Kidney (tissue), 14 donors: ENCODE results near the gene ECEL1. TPM values are rescaled to one million over a fixed set of nuclear protein-coding genes. Genes with fewer than 3 reads are reported as not detected.
"Not testable (repeated sequence)": the region's sequence is repeated elsewhere in the genome, so short reads cannot be mapped to it uniquely, and the experiment has no call there.

Source experiments
- DNase-seq, 5 donors: peaks; one replicate each; pipeline ENCODE4 v3.0.0-alpha.2; 2013 to 2020
- FAIRE-seq: peaks from 2 replicates; lab custom pipeline; 2012; peaks lifted over from hg19 to GRCh38; lab: Jason Lieb, UNC
- H3K27ac ChIP-seq, 2 donors: one replicate each; pipeline ENCODE4 v1.7.0; 2013; ENCODE audit warnings: low read depth in 2 of 2, low read length in 2 of 2, inconsistent platforms in 1 of 2
- H3K27me3 ChIP-seq: one replicate; pipeline ENCODE4 v1.7.1; 2013; ENCODE audit warnings: low read length, inconsistent platforms; ENCODE audit not compliant: control insufficient read depth, insufficient read depth
- H3K36me3 ChIP-seq, 3 donors: one replicate each; pipeline versions ENCODE4 v1.7.0 to v1.7.1; 2013; ENCODE audit warnings: low read length in 3 of 3, control low read depth in 1 of 3, inconsistent platforms in 1 of 3; ENCODE audit not compliant: insufficient read depth in 3 of 3, control insufficient read depth in 2 of 3
- H3K4me1 ChIP-seq, 3 donors: one replicate each; pipeline versions ENCODE4 v1.7.0 to v1.7.1; 2013; ENCODE audit warnings: low read length in 3 of 3, inconsistent platforms in 1 of 3, low read depth in 1 of 3; ENCODE audit not compliant: control insufficient read depth in 2 of 3, insufficient read depth in 2 of 3
- H3K4me3 ChIP-seq, 3 donors: one replicate each; pipeline versions ENCODE4 v1.7.0 to v1.8.1; 2013; ENCODE audit warnings: low read length in 3 of 3, control low read depth in 1 of 3, inconsistent platforms in 1 of 3
- H3K9ac ChIP-seq, 3 donors: one replicate each; pipeline versions ENCODE4 v1.7.0 to v1.7.1; 2013; ENCODE audit warnings: low read length in 3 of 3, control low read depth in 1 of 3, inconsistent platforms in 1 of 3
- H3K9me3 ChIP-seq, 3 donors: one replicate each; pipeline versions ENCODE4 v1.7.0 to v1.7.1; 2013; ENCODE audit warnings: low read length in 3 of 3, control low read depth in 1 of 3, inconsistent platforms in 1 of 3; ENCODE audit not compliant: control insufficient read depth in 2 of 3, insufficient read depth in 1 of 3
- intact Hi-C: fragments of 100-400 bp; cut with DNase I; formaldehyde crosslinking; loops from one replicate; pipeline ENCODE4 v1.11.1; 2022
- polyA plus RNA-seq: library from polyadenylated mRNA; stranded (reverse); fragments of 350-450 nt; fragmentation: Illumina TruSeq; extraction: RNeasy Lipid Tissue Mini Kit (QIAGEN cat#74804); gene quantifications from one replicate; pipeline ENCODE4 v1.2.3, GENCODE V29; 2014; ENCODE audit warnings: low read depth, low replicate concordance; ENCODE audit not compliant: insufficient read depth
- total RNA-seq: library from RNA; stranded (reverse); fragmentation: NEBNext Ultra II Directional; extraction: Animal tissue kit (Norgen Biotek cat#: 25700); gene quantifications from one replicate; pipeline ENCODE4 v1.2.1, GENCODE V29; 2021
- TF ChIP-seq, protein P1 (sequence below): IDR thresholded peaks from 3 replicates; pipeline ENCODE4 v1.5.1; 2012; ENCODE audit warnings: mild to moderate bottlenecking, moderate library complexity, borderline replicate concordance; ENCODE audit not compliant: insufficient read depth; ENCODE audit errors: extremely low read depth
- donor health status: control.
- donor health status: control.
- donor health status: control.
- donor health status: control.
- donor health status: control.
- donor health status: DM: yes; HTN: yes; CAD: no.
- donor health status: Normal renal cell carcinoma (clear cell type).

The ECEL1 gene
- total and polyA plus RNA-seq, 2 donors from 2014 or later: 6.7 to 8.5 TPM

GRCh38 chr2:232444409-232445148 lies 43.1 kb downstream of the ECEL1 start:
- no peak for FAIRE-seq

GRCh38 chr2:232443669-232444408 lies 43.8 kb downstream of the ECEL1 start:
- H3K27ac ChIP-seq, H3K9ac ChIP-seq, H3K4me1 ChIP-seq, H3K27me3 ChIP-seq, intact Hi-C loops, H3K36me3 ChIP-seq, H3K9me3 ChIP-seq, FAIRE-seq, H3K4me3 ChIP-seq: not testable (repeated sequence)
- peak in 1 of 5 donors; percentile 32 for DNase-seq

More at GRCh38 chr2:232444409-232445148, 43.1 kb downstream of the ECEL1 start:
- H3K9me3 ChIP-seq: no peaks in the 10 kb centered on the region
- H3K27me3 ChIP-seq: no peaks in the 10 kb centered on the region
- H3K4me1 ChIP-seq: peaks cover 0 to 8% (median 3%) of the 10 kb centered on the region in 3 donors
- DNase-seq: peak in 1 of 5 donors; percentile 54
- intact Hi-C loops: no loop called here
- TF ChIP-seq, protein P1, sequence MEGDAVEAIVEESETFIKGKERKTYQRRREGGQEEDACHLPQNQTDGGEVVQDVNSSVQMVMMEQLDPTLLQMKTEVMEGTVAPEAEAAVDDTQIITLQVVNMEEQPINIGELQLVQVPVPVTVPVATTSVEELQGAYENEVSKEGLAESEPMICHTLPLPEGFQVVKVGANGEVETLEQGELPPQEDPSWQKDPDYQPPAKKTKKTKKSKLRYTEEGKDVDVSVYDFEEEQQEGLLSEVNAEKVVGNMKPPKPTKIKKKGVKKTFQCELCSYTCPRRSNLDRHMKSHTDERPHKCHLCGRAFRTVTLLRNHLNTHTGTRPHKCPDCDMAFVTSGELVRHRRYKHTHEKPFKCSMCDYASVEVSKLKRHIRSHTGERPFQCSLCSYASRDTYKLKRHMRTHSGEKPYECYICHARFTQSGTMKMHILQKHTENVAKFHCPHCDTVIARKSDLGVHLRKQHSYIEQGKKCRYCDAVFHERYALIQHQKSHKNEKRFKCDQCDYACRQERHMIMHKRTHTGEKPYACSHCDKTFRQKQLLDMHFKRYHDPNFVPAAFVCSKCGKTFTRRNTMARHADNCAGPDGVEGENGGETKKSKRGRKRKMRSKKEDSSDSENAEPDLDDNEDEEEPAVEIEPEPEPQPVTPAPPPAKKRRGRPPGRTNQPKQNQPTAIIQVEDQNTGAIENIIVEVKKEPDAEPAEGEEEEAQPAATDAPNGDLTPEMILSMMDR: peak; percentile 14
- H3K36me3 ChIP-seq: no peaks in the 10 kb centered on the region
- no peak overlapping the region for H3K27ac ChIP-seq
- no peak overlapping the region for H3K4me3 ChIP-seq
- no peak overlapping the region for H3K9ac ChIP-seq

DNA sequence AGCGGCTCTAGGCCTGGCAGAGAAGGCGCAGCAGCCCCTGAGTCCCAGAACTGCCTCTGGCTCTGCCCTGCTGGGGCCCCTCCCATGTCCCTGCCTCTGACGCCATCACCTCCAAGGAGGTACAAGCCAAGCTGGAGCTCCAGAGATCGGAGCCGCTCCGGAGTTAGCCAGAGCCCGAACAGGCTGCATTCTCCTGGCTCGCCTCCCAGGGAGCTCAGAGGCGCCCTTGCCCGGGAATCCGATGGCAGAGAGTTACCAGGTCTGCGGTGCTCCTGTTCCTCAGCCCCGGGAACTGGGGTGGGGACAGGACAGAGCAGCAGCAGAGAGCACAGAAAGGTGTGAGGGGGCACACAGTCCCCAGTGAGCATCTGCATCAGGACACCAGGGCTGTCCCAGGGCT lies 44.6 kb downstream of the ECEL1 start:
- H3K9me3 ChIP-seq, intact Hi-C loops, FAIRE-seq, H3K36me3 ChIP-seq, H3K27me3 ChIP-seq, H3K9ac ChIP-seq, H3K27ac ChIP-seq, H3K4me1 ChIP-seq, H3K4me3 ChIP-seq: not testable (repeated sequence)
- DNase-seq: peak in 1 of 5 donors; percentile 23

DNA sequence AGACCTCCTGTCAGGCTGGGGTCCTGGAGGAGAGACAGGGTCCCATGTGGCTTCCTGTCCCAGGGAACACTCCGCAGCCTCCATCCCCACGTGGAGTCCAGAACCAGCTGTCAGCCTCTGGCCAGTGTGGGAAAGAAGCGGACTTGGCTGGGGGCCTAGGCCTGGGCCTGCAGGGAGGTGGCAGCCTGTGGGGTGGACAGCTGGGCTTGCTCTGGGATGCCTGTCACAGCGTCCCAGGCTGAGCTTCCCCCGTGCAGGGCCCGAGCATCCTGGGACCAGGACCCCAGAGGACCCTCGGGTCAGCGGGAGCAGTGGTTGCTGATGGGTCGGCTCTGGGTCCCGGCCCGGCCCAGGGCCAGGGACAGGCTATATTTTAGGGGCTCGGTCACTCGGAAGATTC lies 45.2 kb downstream of the ECEL1 start:
- DNase-seq: peak in 4 of 5 donors; percentile 24 to 81 (median 41)
- H3K4me3 ChIP-seq, H3K36me3 ChIP-seq, H3K9ac ChIP-seq, H3K9me3 ChIP-seq, H3K4me1 ChIP-seq, H3K27me3 ChIP-seq, intact Hi-C loops, FAIRE-seq, H3K27ac ChIP-seq: not testable (repeated sequence)

DNA sequence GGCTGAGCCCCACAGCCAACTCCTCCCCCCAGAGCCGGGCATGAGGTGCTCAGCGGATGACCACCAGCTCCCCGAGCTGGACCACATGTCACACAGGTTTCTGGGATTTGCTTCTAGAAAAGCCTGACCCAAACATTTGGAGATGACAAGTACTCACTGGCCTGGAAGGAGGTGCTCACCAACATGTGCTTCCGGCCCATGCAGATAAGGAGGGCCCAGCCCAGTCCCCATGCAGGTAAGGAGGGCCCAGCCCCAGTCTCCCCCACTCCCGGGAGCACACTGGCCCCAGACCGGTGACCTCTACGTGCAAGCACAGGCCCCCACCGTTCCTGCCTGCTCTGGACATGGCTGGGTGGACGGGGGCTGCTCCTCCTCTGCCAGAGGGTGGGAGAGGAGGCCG lies 45.7 kb downstream of the ECEL1 start:
- H3K9ac ChIP-seq, H3K9me3 ChIP-seq, H3K4me3 ChIP-seq, H3K36me3 ChIP-seq, H3K27me3 ChIP-seq, H3K4me1 ChIP-seq, FAIRE-seq, H3K27ac ChIP-seq, intact Hi-C loops: not testable (repeated sequence)
- peak in 2 of 5 donors; percentile 35 to 45 for DNase-seq
